GM21360 (cell line): Measurements from ENCODE around the gene IDH2.

ENCODE experiments used
- ATAC-seq: cut with Tn5 transposase; IDR thresholded peaks from one replicate; pipeline ENCODE4 v1.9.1; 2021; ENCODE audit warnings: mild to moderate bottlenecking, moderate library complexity; ENCODE audit not compliant: unreplicated experiment

Gene IDH2

DNA sequence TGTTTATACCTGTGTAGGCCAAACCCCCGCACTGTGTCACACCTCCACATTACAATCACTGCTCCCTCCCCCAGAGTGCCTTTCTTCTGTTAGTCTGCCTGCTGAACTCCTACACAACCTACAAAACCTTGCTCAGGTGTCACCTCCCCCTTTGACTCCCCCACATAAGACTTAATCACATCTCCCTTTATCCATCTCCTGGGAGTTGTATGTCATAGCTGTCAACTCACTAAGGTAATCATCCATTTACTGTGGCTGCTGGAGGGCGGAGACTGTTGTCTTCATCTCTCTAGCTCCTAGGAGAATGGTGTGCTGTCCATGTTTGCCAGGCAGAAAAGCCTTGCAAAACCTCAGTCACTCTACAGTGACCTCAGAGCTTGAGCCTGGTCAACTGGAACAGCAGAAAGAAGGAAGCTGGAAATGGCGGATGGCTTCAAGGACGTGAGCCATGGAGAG is 57.3 kb downstream of the IDH2 start:
- no peak for ATAC-seq

DNA sequence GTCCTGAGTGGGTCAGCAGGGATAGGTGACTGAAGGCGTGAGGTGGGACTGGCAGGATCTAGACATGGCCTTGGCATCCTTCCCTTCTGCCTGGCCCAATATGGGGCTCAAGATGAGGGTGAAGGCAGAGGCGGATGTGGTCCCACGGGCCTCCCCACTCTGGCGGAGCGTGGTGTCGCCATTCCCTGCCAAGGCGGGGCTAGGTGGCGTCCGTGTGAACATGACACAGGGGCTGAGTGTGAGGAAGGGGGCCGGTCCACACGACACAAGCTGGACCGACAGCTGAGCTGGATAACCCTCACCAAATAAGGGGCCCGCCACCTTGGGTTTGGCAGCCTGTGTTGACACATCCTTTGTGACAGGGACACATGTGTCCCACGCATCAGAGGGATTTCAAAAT is 58.1 kb downstream of the IDH2 start:
- ATAC-seq, result no peak

DNA sequence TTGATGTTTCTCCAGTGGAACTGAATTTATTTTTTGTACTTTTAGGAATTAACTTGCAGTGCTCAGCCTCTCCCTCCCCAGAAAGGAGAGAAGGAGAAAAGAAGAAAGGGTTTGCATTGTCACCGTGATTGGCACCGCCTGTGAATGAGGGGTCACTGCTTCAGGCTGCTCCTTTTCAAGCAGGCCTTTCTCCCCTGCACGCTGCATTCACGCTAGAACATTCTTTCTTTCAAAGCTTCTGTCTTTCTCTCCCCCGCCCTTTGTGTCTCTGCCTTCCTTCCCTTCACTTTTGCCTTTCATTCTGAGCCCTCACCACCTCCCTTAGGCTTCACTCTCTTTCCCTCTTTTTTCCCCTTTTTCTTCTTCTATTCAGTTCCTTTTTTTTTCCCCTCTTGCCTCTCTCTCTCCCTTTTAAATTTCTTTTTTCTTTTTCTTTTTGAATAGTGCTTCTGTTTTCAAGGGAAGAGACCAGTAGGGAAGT is 58.7 kb downstream of the IDH2 start:
- ATAC-seq, result no peak

DNA sequence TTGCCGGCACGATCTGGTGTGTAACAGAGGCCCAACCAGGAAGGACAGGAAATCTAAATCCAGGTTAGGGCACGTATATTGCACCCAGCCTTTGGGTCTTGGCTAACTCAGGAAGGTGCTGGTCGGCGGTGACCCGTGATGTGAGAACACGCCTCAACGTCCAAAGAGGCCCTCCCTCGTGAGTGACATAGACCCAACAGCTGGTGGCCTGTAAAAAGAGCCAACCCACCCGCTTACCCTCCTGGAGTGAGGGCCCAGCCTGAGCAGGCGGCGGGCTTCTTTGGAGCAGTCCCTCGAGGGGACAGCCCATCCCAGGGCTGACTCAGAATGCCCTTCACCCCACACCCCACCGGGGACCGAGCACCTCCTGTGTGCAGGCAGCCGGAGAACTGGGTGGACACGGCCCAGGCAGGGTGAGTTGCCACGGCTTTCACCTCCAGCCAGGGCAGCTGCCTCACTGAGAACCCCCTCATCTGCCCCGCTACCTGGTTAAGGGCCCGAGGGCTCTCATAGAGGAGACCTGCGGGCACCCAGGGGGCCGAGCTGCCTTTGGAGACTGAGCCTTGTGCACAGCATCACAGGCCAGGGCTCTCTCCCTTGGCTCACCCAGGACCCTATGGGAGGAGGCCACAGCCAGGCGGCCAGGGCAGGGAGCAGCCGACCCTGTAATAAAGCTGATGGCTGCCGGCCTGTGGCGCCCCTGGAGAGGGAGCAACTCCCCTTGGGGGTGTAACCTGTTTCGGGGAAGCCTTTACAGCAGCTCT is 59.3 kb downstream of the IDH2 start:
- ATAC-seq, result no peak

DNA sequence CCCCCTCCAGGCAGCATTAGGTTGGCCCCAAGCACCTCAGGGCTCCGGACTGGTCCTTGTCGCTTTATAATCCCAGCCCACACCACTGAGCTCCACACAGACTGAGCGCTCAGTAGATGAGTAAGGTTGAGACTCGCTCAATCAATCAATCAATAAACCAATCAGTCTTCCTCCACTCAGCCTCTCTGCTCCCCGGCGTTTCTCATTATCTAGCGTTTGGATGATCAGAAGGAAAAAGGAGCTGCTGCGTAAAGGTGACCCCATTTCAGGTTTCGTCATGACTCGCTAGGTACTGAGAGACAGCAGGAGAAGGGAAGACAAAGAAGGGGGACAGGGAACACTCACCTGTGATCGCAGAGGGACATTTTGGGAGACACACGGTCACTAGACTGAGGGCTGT is 59.9 kb downstream of the IDH2 start:
- ATAC-seq, result no peak

DNA sequence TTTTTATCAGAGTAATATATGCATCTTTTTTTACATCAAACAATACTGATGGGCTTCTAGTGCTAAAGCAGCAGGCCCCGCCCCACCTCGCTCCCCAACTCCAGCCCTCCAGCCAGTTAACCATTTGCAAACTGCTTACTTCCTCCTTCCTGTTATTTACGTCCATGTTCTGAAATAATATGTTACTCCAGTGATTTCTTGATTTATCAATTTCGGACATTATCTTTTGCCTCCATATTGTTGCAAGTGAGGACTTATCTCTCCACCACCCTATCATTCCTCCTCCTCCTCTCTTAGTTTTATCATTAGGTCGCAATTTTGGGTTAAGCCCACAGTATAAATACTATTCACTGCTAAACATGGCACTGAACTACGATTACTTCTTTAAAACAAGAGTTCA is 61.6 kb downstream of the IDH2 start:
- no peak for ATAC-seq

GRCh38 chr15:90039996-90040395 is 62.3 kb downstream of the IDH2 start:
- no peak for ATAC-seq

DNA sequence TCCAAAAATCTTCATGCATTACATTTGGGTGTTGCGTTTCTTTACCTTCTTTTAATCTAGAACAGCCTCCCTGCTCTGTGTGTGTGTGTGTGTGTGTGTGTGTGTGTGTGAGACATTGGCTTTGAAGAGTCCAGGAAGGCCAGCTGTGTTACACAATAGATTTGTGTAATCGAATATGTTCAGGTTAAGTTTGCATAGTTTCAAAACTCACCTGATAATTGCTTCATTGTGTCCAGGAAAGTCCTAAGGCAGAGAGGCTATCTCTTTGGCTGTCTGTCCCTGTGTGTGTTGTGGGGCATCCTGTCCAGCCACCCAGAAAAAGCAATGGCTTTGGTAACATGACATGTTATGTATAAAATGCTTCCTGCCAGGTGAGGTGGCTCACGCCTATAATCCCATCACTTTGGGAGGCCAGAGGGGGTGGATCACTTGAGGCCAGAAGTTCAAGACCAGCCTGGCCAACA is 63.6 kb downstream of the IDH2 start:
- ATAC-seq, result no peak

DNA sequence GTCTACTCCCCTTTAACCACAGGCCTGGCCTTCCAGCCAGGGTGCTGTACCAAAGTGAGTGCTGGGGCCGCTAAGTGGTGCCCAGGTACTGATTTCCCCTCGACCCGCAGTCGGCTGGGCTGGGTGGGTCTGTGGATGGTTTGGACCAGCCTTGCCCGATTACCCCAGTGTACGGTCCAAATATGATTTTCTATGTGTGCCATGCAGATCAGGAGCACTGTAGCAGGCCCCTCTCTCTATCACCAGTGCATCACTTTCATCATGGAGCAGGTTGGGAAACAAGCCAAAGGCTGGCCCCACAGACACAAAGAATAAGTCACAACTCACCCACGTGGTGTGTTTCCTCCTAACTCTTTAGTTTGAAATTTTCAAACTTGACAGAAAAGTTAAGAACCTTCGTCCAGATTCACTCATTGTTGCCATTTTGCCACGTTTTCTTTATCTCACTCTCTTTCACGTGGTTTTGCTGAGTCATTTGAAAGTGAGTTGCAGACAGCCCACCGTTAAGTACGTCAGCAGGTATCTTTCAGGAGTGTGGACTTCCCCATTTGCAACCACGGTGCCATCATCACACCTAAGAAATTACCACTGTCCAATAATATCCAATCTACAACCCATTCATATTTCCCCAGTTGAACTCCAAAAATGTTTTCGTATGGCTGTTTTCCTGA is 64.2 kb downstream of the IDH2 start:
- ATAC-seq, result peak; percentile 72

DNA sequence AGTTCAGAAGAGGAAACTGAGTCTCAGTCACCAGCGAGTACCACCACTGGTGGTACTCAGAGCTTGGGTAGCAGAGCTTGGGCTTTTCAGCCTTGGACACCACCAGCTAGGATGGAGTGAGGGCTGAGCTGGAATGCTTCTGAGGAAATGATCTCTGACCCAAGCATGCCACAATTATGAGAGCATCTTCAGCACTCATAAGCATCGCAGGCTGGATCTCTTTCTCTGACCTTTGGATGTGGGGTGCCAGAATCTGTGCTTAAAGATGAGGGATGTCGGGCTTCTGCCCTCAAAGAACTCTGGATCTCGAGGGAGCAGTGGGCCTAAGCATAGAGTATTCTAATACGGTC is 64.8 kb downstream of the IDH2 start:
- ATAC-seq, result no peak

- no peak for ATAC-seq
Observed at GRCh38 chr15:90036806-90037510, 65.3 kb downstream of the IDH2 start.

DNA sequence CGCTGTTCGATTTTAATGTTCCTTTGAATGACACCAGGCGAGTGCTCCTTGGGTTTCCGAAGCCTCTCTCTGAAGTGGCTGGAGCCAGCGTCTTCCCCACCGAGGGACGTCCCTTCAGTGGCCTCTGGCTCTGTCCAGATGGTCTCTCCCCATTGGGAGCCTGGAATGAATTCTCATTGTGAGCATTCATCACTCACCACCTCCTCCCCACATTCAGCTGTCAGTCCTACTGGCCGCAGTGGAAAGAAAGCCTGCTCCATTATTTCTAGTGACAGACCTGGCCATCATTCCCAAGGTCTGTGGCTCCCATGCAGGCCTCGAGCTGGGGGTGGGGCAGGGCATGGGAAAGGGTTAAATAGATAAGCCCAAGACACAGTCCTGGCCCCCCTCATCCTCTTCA is 65.9 kb downstream of the IDH2 start:
- no peak for ATAC-seq

DNA sequence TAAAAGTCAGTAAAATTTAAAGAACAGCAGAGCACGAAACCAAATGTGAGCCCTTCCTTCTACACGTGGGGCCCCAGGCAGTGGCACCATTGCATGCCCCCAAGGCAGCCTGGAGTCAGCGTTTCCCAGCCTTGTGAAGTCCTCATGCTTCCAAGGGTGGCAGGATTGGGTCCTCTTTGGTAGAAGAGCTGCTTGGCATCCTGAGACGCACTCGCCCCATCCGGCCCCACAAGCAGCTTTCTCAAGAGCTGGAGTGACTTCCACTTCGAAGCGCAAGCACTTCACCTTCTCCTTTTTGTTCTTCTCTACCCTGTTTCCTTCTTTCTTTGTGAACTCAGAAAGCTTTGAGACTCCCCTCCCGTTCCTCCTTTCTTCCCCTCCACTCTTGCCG is 66.4 kb downstream of the IDH2 start:
- no peak for ATAC-seq

GRCh38 chr15:90035095-90035839 is 67.0 kb downstream of the IDH2 start:
- ATAC-seq, result no peak

DNA sequence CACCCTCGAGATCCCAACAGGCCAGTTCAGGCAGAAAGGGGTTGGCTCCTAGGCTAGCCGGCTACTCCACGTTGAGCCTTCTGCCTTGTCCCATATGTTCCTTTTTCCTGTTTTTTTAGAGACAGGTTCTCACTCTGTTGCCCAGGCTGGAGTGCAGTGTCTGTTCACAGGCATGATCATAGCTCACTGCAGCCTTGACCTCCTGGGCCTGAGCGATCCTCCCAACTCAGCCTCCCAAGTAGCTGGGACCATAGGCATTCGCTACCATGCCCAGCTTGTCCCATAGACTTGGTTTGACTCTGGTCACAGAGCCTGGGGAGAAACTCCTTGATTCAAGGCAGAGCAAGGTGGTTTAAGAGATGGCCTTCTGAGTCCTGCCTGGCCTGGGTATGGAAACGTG is 68.8 kb downstream of the IDH2 start:
- ATAC-seq, result no peak
